B cell (primary cell): ENCODE measurements around the gene DNAJC6. TPM values are rescaled to one million over a fixed set of nuclear protein-coding genes. Genes with fewer than 3 reads are reported as not detected.

Experiments
- ATAC-seq: fragments of 200-7000 bp; cut with Tn5 transposase; one replicate; pipeline ENCODE4 v1.10.0; 2021; ENCODE audit warnings: low read depth, mild to moderate bottlenecking, moderate number of reproducible peaks, moderate library complexity
- CTCF ChIA-PET: fragments of 350-600 bp; sonication (Branson Sonifier 250); formaldehyde crosslinking; loops from one replicate; lab custom pipeline; 2021; ENCODE audit warnings: antibody characterized with exemption, inconsistent platforms; lab: Charles Lee
- POLR2A ChIA-PET: fragments of 350-600 bp; sonication (Branson Sonifier 250); formaldehyde crosslinking; loops from one replicate; lab custom pipeline; 2021; ENCODE audit warnings: antibody characterized with exemption; lab: Charles Lee
- DNase-seq: peaks from one replicate; pipeline ENCODE4 v3.0.0; 2013
- H2AFZ ChIP-seq: 2 replicates; pipeline ENCODE4 v1.6.1; 2012; ENCODE audit warnings: mild to moderate bottlenecking, low read depth, low read length; ENCODE audit not compliant: insufficient read depth, poor library complexity, severe bottlenecking
- H3K27ac ChIP-seq, 2 donors: 1 replicate in 1 of 2; 2 replicates in 1 of 2; pipeline ENCODE4 v1.5.1; 2012 to 2013; ENCODE audit warnings: low read length in 2 of 2, mild to moderate bottlenecking in 2 of 2, moderate library complexity in 1 of 2
- H3K27me3 ChIP-seq, 4 experiments: fragments of 200-600 bp in 1 of 4; sonication (generic) in 1 of 4; replicated peaks in 1 of 4; 1 replicate in 2 of 4; 2 replicates in 2 of 4; pipeline versions ENCODE4 v1.6.1 to v1.7.0; 2013 to 2016; ENCODE audit warnings: low read length in 3 of 4, mild to moderate bottlenecking in 2 of 4, mixed read lengths in 1 of 4, moderate library complexity in 1 of 4; ENCODE audit not compliant: insufficient read depth in 4 of 4, control insufficient read depth in 3 of 4; ENCODE audit errors: control extremely low read depth in 1 of 4
- H3K36me3 ChIP-seq, 2 experiments: replicated peaks in 1 of 2; 1 replicate in 1 of 2; 2 replicates in 1 of 2; pipeline versions ENCODE4 v1.6.1 to v1.7.1; 2013; ENCODE audit warnings: low read length in 1 of 2; ENCODE audit not compliant: insufficient read depth in 2 of 2, control insufficient read depth in 1 of 2; ENCODE audit errors: control extremely low read depth in 1 of 2, extremely low read depth in 1 of 2
- H3K4me1 ChIP-seq, 2 donors: fragments of 200-600 bp in 1 of 2; sonication (generic) in 1 of 2; 1 replicate in 1 of 2; 2 replicates in 1 of 2; pipeline versions ENCODE4 v1.5.1 to v1.6.1; 2013 to 2017; ENCODE audit warnings: low read length in 2 of 2; ENCODE audit not compliant: control insufficient read depth in 2 of 2, insufficient read depth in 2 of 2
- H3K4me2 ChIP-seq: replicated peaks from 2 replicates; pipeline ENCODE3; 2012; ENCODE audit warnings: mild to moderate bottlenecking, low read depth, low read length; ENCODE audit not compliant: poor library complexity, severe bottlenecking
- H3K4me3 ChIP-seq, 5 experiments: fragments of 200-600 bp in 1 of 5; sonication (generic) in 1 of 5; 1 replicate in 3 of 5; 2 replicates in 2 of 5; pipeline versions ENCODE4 v1.5.1 to v1.7.0; 2011 to 2016; ENCODE audit warnings: low read length in 4 of 5, mild to moderate bottlenecking in 4 of 5, low read depth in 2 of 5, control low read depth in 1 of 5, moderate library complexity in 1 of 5; ENCODE audit not compliant: insufficient read depth in 1 of 5; ENCODE audit errors: control extremely low read depth in 1 of 5, extremely low read depth in 1 of 5
- H3K79me2 ChIP-seq: fragments of 200-600 bp; sonication (generic); one replicate; pipeline ENCODE4 v1.6.0; 2016; ENCODE audit warnings: low read length; ENCODE audit not compliant: control insufficient read depth, insufficient read depth
- H3K9ac ChIP-seq: fragments of 200-600 bp; sonication (generic); 2 replicates; pipeline ENCODE4 v1.6.1; 2017; ENCODE audit warnings: mild to moderate bottlenecking, low read length, moderate library complexity
- H3K9me3 ChIP-seq, 3 donors: one replicate each; pipeline versions ENCODE4 v1.6.1 to v1.7.1; 2013; ENCODE audit warnings: low read length in 2 of 3; ENCODE audit not compliant: control insufficient read depth in 2 of 3, insufficient read depth in 1 of 3; ENCODE audit errors: control extremely low read depth in 1 of 3
- H4K20me1 ChIP-seq: 2 replicates; pipeline ENCODE4 v1.6.0; 2012; ENCODE audit warnings: mild to moderate bottlenecking, low read length; ENCODE audit not compliant: insufficient read depth, control insufficient read depth, poor library complexity, severe bottlenecking
- H3K27ac Mint-ChIP-seq: one replicate; pipeline ENCODE4 v1.8.0; 2021; ENCODE audit warnings: mixed read lengths
- H3K27me3 Mint-ChIP-seq: one replicate; pipeline ENCODE4 v1.8.0; 2021; ENCODE audit warnings: mixed read lengths
- H3K4me1 Mint-ChIP-seq: one replicate; pipeline ENCODE4 v1.8.0; 2021; ENCODE audit warnings: mixed read lengths
- H3K4me3 Mint-ChIP-seq: one replicate; pipeline ENCODE4 v1.8.0; 2021; ENCODE audit warnings: mixed read lengths
- H3K9me3 Mint-ChIP-seq: one replicate; pipeline ENCODE4 v1.8.0; 2022; ENCODE audit warnings: mixed read lengths; ENCODE audit not compliant: insufficient read depth
- EZH2 ChIP-seq: IDR thresholded peaks from 2 replicates; pipeline ENCODE4 v1.6.1; 2012; ENCODE audit warnings: borderline replicate concordance, low read depth, mild to moderate bottlenecking, moderate library complexity, low read length; ENCODE audit not compliant: insufficient read depth, poor library complexity, severe bottlenecking
- intact Hi-C: fragments of 100-400 bp; cut with micrococcal nuclease; formaldehyde crosslinking; loops from one replicate; pipeline ENCODE4 v1.10.0; 2022
- polyA plus RNA-seq: library from polyadenylated mRNA; depleted of rRNA; stranded (reverse); fragments of >200 nt; gene quantifications from 2 replicates; pipeline ENCODE4 v1.2.3, GENCODE V29; 2012
- total RNA-seq, 2 donors: library from RNA; stranded (reverse); fragments of 120-200 nt in 1 of 2; gene quantifications; 1 replicate in 1 of 2; 2 replicates in 1 of 2; pipeline versions ENCODE4 v1.2.3 to v1.2.4, GENCODE V29; 2013 to 2022
- TF ChIP-seq, protein P1 (sequence below): fragments of 200-600 bp; IDR thresholded peaks from one replicate; pipeline ENCODE4 v1.8.0; 2022; ENCODE audit warnings: antibody characterized with exemption, mild to moderate bottlenecking

DNAJC6 gene
- total and polyA plus RNA-seq, 2 donors (not counting 1 experiment from before 2014, with no cell fraction given): 0.12 to 0.69 TPM

DNA sequence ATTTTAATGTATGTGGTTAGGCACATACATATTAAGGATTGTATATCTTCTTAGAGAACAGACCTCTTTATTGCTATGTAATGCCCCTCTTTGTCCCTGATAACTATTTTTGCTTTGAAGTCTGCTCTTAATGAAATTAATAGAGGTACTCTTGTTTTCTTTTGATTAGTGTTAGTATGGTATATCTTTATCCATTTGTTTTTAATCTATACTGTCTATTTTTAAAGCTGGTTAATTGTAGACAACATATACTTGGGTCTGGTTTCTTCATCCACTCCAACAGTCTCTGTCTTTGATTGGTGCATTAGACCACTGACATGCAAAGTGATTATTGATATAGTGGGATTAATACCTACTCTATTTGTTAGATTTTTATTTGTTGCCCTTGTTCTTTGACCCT lies 147.1 kb downstream of the DNAJC6 start:
- no peaks in the 10 kb centered on the region for H3K9me3 Mint-ChIP-seq
- Histone ChIP-seq H3K27ac (no peak overlapping the region), H3K4me1 (no peaks in the 10 kb centered on the region), H3K4me3 (no peak overlapping the region), H3K9me3 (no peaks in the 10 kb centered on the region), H4K20me1 (no peaks in the 10 kb centered on the region), H3K79me2 (no peaks in the 10 kb centered on the region), H3K36me3 (no peaks in the 10 kb centered on the region), H3K9ac (no peak overlapping the region), H3K4me2 (no peak overlapping the region), H2AFZ (no peak overlapping the region), H3K27me3 (no peaks in the 10 kb centered on the region)
- no peak for DNase-seq
- no peaks in the 10 kb centered on the region for H3K27me3 Mint-ChIP-seq
- TF ChIP-seq, protein P1, sequence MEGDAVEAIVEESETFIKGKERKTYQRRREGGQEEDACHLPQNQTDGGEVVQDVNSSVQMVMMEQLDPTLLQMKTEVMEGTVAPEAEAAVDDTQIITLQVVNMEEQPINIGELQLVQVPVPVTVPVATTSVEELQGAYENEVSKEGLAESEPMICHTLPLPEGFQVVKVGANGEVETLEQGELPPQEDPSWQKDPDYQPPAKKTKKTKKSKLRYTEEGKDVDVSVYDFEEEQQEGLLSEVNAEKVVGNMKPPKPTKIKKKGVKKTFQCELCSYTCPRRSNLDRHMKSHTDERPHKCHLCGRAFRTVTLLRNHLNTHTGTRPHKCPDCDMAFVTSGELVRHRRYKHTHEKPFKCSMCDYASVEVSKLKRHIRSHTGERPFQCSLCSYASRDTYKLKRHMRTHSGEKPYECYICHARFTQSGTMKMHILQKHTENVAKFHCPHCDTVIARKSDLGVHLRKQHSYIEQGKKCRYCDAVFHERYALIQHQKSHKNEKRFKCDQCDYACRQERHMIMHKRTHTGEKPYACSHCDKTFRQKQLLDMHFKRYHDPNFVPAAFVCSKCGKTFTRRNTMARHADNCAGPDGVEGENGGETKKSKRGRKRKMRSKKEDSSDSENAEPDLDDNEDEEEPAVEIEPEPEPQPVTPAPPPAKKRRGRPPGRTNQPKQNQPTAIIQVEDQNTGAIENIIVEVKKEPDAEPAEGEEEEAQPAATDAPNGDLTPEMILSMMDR: no peak
- TF ChIP-seq EZH2: no peak
- intact Hi-C loops: no loop called here
- CTCF ChIA-PET: no interaction called here
- H3K27ac Mint-ChIP-seq: no peak overlapping the region
- H3K4me3 Mint-ChIP-seq: no peak overlapping the region
- no peak for ATAC-seq
- H3K4me1 Mint-ChIP-seq: no peaks in the 10 kb centered on the region
- POLR2A ChIA-PET: no interaction called here

DNA sequence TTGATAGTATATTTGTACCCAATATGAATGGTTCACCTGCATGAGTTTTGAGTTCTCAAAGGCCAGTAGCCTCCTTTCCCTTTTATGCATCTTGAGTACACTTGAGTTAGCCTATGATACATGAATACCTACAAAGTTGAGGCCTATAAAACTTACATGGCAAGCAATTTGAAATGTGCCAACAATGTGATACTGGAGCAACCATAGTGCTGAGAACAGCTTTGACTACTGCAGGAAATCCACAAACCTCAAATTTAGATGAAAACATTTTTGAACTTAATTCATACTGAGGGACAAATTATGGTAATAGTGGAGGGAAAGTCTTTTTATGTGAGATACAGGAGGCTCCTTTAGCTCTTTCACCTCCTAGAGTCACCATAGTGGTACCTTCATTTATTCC lies 148.5 kb downstream of the DNAJC6 start:
- no peak overlapping the region for H3K9ac ChIP-seq
- no peaks in the 10 kb centered on the region for H3K27me3 ChIP-seq
- Mint-ChIP-seq H3K9me3 (no peaks in the 10 kb centered on the region), H3K4me1 (no peaks in the 10 kb centered on the region), H3K27ac (no peak overlapping the region), H3K4me3 (no peak overlapping the region), H3K27me3 (no peaks in the 10 kb centered on the region)
- POLR2A ChIA-PET: no interaction called here
- no peak for TF ChIP-seq EZH2
- TF ChIP-seq, protein P1: no peak
- H3K4me2 ChIP-seq: no peak overlapping the region
- H3K79me2 ChIP-seq: no peaks in the 10 kb centered on the region
- H3K27ac ChIP-seq: no peak overlapping the region
- H2AFZ ChIP-seq: no peak overlapping the region
- no peaks in the 10 kb centered on the region for H3K4me1 ChIP-seq
- no peak for DNase-seq
- intact Hi-C loops: no loop called here
- H4K20me1 ChIP-seq: no peaks in the 10 kb centered on the region
- CTCF ChIA-PET: no interaction called here
- H3K4me3 ChIP-seq: no peak overlapping the region
- no peak for ATAC-seq
- H3K9me3 ChIP-seq: no peaks in the 10 kb centered on the region
- no peaks in the 10 kb centered on the region for H3K36me3 ChIP-seq
